ENCODE results near the gene MOB3B. TPM values are rescaled to one million over a fixed set of nuclear protein-coding genes. Genes with fewer than 3 reads are reported as not detected.

The MOB3B gene
- total RNA-seq, 1 donor from 2014 or later, result 3.8 TPM

GRCh38 chr9:27328483-27328882 lies 201.1 kb downstream of the MOB3B start:
- Mint-ChIP-seq H3K27me3 (ENCODE audit: low read depth) (peaks cover 40% of the 10 kb centered on the region), H3K4me3 (ENCODE audit: unreplicated experiment) (no peak overlapping the region), H3K27ac (ENCODE audit: unreplicated experiment) (no peak overlapping the region), H3K36me3 (ENCODE audit: low read depth) (peaks cover 1% of the 10 kb centered on the region), H3K9me3 (ENCODE audit: low read depth) (peaks cover 2% of the 10 kb centered on the region), H3K4me1 (ENCODE audit: low read depth) (peaks cover 3% of the 10 kb centered on the region)
- no peak for TF ChIP-seq CTCF (IDR thresholded peaks at IDR 0.05)
- DNase-seq (ENCODE audit: low spot score), result no peak

- Mint-ChIP-seq H3K27ac (ENCODE audit: unreplicated experiment) (no peak overlapping the region), H3K36me3 (ENCODE audit: low read depth) (no peaks in the 10 kb centered on the region), H3K4me3 (ENCODE audit: unreplicated experiment) (no peak overlapping the region), H3K9me3 (ENCODE audit: low read depth) (no peaks in the 10 kb centered on the region), H3K4me1 (ENCODE audit: low read depth) (no peaks in the 10 kb centered on the region), H3K27me3 (ENCODE audit: low read depth) (peaks cover 11% of the 10 kb centered on the region)
- no peak for DNase-seq (ENCODE audit: low spot score)
- TF ChIP-seq CTCF (IDR thresholded peaks at IDR 0.05), result no peak
Measured at GRCh38 chr9:27311184-27311583, 218.4 kb downstream of the MOB3B start.

- H3K4me3 Mint-ChIP-seq (ENCODE audit: unreplicated experiment), result no peak overlapping the region
Measured at GRCh38 chr9:27310582-27310981, 219.0 kb downstream of the MOB3B start.

DNA sequence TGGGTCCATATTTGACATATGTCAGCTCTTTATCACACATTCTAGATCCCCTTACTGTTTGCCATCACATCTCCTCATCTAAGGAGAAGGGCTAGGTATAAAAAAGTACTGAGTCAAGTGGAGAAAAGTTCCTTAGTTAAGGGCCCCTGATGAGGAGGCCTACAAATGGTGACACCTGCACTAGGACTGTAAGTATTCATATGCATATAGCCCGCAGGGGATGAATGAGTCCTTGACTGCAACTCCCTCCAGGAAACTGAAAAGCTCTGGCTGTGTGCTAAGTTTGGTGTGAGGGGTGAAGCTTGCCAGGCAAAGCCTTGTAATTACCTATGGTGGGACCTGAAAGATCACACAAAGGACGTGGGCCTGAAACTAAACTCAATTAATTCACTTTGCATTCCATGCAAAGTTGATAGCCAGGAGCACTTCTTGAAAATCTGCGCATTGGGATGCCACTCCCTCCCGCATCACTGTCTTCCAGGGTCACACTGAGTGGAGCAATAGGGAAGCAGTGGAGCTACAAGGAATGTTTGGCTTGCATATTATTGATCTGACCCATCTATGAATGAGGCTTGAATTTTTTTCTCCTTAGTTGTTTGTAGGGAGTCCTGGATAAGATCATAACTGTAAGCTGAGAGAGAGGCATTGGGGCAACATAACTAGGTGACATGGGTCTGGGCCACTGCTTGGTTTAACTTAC lies 220.8 kb downstream of the MOB3B start:
- H3K27me3 Mint-ChIP-seq (ENCODE audit: low read depth), result peaks cover 8% of the 10 kb centered on the region
- no peak overlapping the region for H3K4me3 Mint-ChIP-seq (ENCODE audit: unreplicated experiment)
- H3K27ac Mint-ChIP-seq (ENCODE audit: unreplicated experiment), result no peak overlapping the region
- no peaks in the 10 kb centered on the region for H3K36me3 Mint-ChIP-seq (ENCODE audit: low read depth)
- TF ChIP-seq CTCF (IDR thresholded peaks at IDR 0.05), result no peak
- H3K9me3 Mint-ChIP-seq (ENCODE audit: low read depth), result no peaks in the 10 kb centered on the region
- no peak for DNase-seq (ENCODE audit: low spot score)
- no peaks in the 10 kb centered on the region for H3K4me1 Mint-ChIP-seq (ENCODE audit: low read depth)

More at GRCh38 chr9:27310582-27310981, 219.0 kb downstream of the MOB3B start:
- no peaks in the 10 kb centered on the region for H3K36me3 Mint-ChIP-seq (ENCODE audit: low read depth)
- TF ChIP-seq CTCF (IDR thresholded peaks at IDR 0.05), result no peak
- no peak for DNase-seq (ENCODE audit: low spot score)
- no peaks in the 10 kb centered on the region for H3K4me1 Mint-ChIP-seq (ENCODE audit: low read depth)
- H3K27me3 Mint-ChIP-seq (ENCODE audit: low read depth), result peaks cover 13% of the 10 kb centered on the region
- H3K27ac Mint-ChIP-seq (ENCODE audit: unreplicated experiment), result no peak overlapping the region
- no peaks in the 10 kb centered on the region for H3K9me3 Mint-ChIP-seq (ENCODE audit: low read depth)

- Mint-ChIP-seq H3K4me1 (ENCODE audit: low read depth) (peaks cover 6% of the 10 kb centered on the region), H3K4me3 (ENCODE audit: unreplicated experiment) (no peak overlapping the region), H3K27ac (ENCODE audit: unreplicated experiment) (no peak overlapping the region), H3K27me3 (ENCODE audit: low read depth) (peaks cover 5% of the 10 kb centered on the region), H3K9me3 (ENCODE audit: low read depth) (no peaks in the 10 kb centered on the region), H3K36me3 (ENCODE audit: low read depth) (no peaks in the 10 kb centered on the region)
- TF ChIP-seq CTCF (IDR thresholded peaks at IDR 0.05), result no peak
- DNase-seq (ENCODE audit: low spot score), result no peak
Measured at GRCh38 chr9:27304521-27304920, 225.1 kb downstream of the MOB3B start.

Data from chondrocyte (in vitro differentiated cells).